GM15510 (cell line): ENCODE measurements around the gene STOX2.

Source experiments
- POLR2A ChIP-seq: IDR thresholded peaks from 3 replicates; pipeline ENCODE4 v1.6.1; 2011; ENCODE audit warnings: borderline replicate concordance; ENCODE audit not compliant: insufficient read length; ENCODE audit errors: extremely low read depth

STOX2 gene

GRCh38 chr4:183905081-183905592, at the start of gene STOX2:
TSS of gene STOX2 (plus strand) at chr4:183905307. CDS start at chr4:183906791, 1,484 bp downstream.
- TF ChIP-seq POLR2A, result no peak

GRCh38 chr4:183855323-183856190, 49.5 kb upstream of the STOX2 start:
- no peak for TF ChIP-seq POLR2A

GRCh38 chr4:183857040-183857439, 48.1 kb upstream of the STOX2 start:
- no peak for TF ChIP-seq POLR2A

- TF ChIP-seq POLR2A, result no peak
Observed at GRCh38 chr4:183858011-183858615, 47.0 kb upstream of the STOX2 start.

- no peak for TF ChIP-seq POLR2A
Observed at GRCh38 chr4:183860119-183860518, 45.0 kb upstream of the STOX2 start.

- no peak for TF ChIP-seq POLR2A
Observed at GRCh38 chr4:183860731-183861130, 44.4 kb upstream of the STOX2 start.

GRCh38 chr4:183861426-183861825, 43.7 kb upstream of the STOX2 start:
- TF ChIP-seq POLR2A, result no peak

GRCh38 chr4:183863155-183863825, 41.8 kb upstream of the STOX2 start:
- no peak for TF ChIP-seq POLR2A

GRCh38 chr4:183867247-183867646, 37.9 kb upstream of the STOX2 start:
- no peak for TF ChIP-seq POLR2A

GRCh38 chr4:183870997-183871396, 34.1 kb upstream of the STOX2 start:
- TF ChIP-seq POLR2A, result no peak

GRCh38 chr4:183871581-183871980, 33.5 kb upstream of the STOX2 start:
- no peak for TF ChIP-seq POLR2A

GRCh38 chr4:183872531-183872930, 32.6 kb upstream of the STOX2 start:
- no peak for TF ChIP-seq POLR2A

- no peak for TF ChIP-seq POLR2A
Observed at GRCh38 chr4:183873409-183874185, 31.5 kb upstream of the STOX2 start.

- no peak for TF ChIP-seq POLR2A
Observed at GRCh38 chr4:183875251-183875825, 29.8 kb upstream of the STOX2 start.
